ENCODE results near the gene GAS2. TPM values are rescaled to one million over a fixed set of nuclear protein-coding genes. Genes with fewer than 3 reads are reported as not detected.
"Not testable (repeated sequence)": the region's sequence is repeated elsewhere in the genome, so short reads cannot be mapped to it uniquely, and the experiment has no call there.

GAS2 gene
- total RNA-seq, 6 experiments from 2014 or later: 16.1 to 35.6 (median 27.8) TPM

- intact Hi-C loops (cut with DNase I): no loop called here
- H3K27me3 ChIP-seq: no peaks in the 10 kb centered on the region
- peak overlapping the region in 1 of 3 donors; percentile 24 for H3K27ac ChIP-seq
- no peak for DNase-seq
- H3K4me1 ChIP-seq: peaks cover 0 to 8% (median 0%) of the 10 kb centered on the region in 4 donors
- no peak overlapping the region for H3K4me3 ChIP-seq
- WGBS (ENCODE audit: insufficient coverage, low coverage, low lambda C conversion rate, missing lambda C conversion rate): 0% methylated on average over 1 of the region's 1 CpG
- TF ChIP-seq CTCF (IDR thresholded peaks at IDR 0.05) (no peak), POLR2A (IDR thresholded peaks at IDR 0.05) (no peak)
- ATAC-seq: peak in 1 of 4 donors; percentile 14
- H3K36me3 ChIP-seq: no peaks in the 10 kb centered on the region
- H3K9me3 ChIP-seq: no peaks in the 10 kb centered on the region
Measured at GRCh38 chr11:22635689-22636088, 30.7 kb upstream of the GAS2 start.

- Histone ChIP-seq H3K4me1 (no peaks in the 10 kb centered on the region), H3K9me3 (no peaks in the 10 kb centered on the region), H3K27ac (no peak overlapping the region), H3K36me3 (no peaks in the 10 kb centered on the region), H3K4me3 (no peak overlapping the region), H3K27me3 (no peaks in the 10 kb centered on the region)
- DNase-seq (no peak), ATAC-seq (no peak)
- intact Hi-C loops (cut with DNase I): no loop called here
- TF ChIP-seq CTCF (IDR thresholded peaks at IDR 0.05) (no peak), POLR2A (IDR thresholded peaks at IDR 0.05) (no peak)
- 85% methylated on average over 2 of the region's 2 CpGs for WGBS (ENCODE audit: insufficient coverage, low coverage, low lambda C conversion rate, missing lambda C conversion rate)
Measured at GRCh38 chr11:22640862-22641261, 25.5 kb upstream of the GAS2 start.

- Histone ChIP-seq H3K4me3 (no peak overlapping the region), H3K27ac (no peak overlapping the region), H3K36me3 (no peaks in the 10 kb centered on the region), H3K27me3 (no peaks in the 10 kb centered on the region), H3K4me1 (no peaks in the 10 kb centered on the region), H3K9me3 (no peaks in the 10 kb centered on the region)
- intact Hi-C loops (cut with DNase I): no loop called here
- ATAC-seq (no peak), DNase-seq (no peak)
- TF ChIP-seq POLR2A (IDR thresholded peaks at IDR 0.05) (no peak), CTCF (IDR thresholded peaks at IDR 0.05) (no peak)
Measured at GRCh38 chr11:22641559-22641958, 24.9 kb upstream of the GAS2 start.

- H3K36me3 ChIP-seq; H3K4me1 ChIP-seq; ATAC-seq; DNase-seq; H3K9me3 ChIP-seq; H3K27me3 ChIP-seq; H3K4me3 ChIP-seq; intact Hi-C loops (cut with DNase I); H3K27ac ChIP-seq: not testable (repeated sequence)
- WGBS (ENCODE audit: insufficient coverage, low coverage, low lambda C conversion rate, missing lambda C conversion rate): no CpG with 5 or more reads among the region's 15 CpGs
Measured at GRCh38 chr11:22652346-22652745, 14.1 kb upstream of the GAS2 start.

GRCh38 chr11:22656130-22656529, 10.3 kb upstream of the GAS2 start:
- TF ChIP-seq POLR2A (IDR thresholded peaks at IDR 0.05) (no peak), CTCF (IDR thresholded peaks at IDR 0.05) (no peak)
- DNase-seq (no peak), ATAC-seq (no peak)
- Histone ChIP-seq H3K4me3 (no peak overlapping the region), H3K9me3 (no peaks in the 10 kb centered on the region), H3K36me3 (no peaks in the 10 kb centered on the region), H3K27ac (no peak overlapping the region), H3K27me3 (no peaks in the 10 kb centered on the region), H3K4me1 (no peaks in the 10 kb centered on the region)
- intact Hi-C loops (cut with DNase I): no loop called here

Data from right lobe of liver (tissue), 6 donors.